Mesothelial cell of epicardium (in vitro differentiated cells): ENCODE results near the gene LRRC56. TPM values are rescaled to one million over a fixed set of nuclear protein-coding genes. Genes with fewer than 3 reads are reported as not detected.

ENCODE experiments used
- DNase-seq, 2 experiments: peaks; one replicate each; pipeline ENCODE4 v3.0.0; 2021; ENCODE audit warnings: low spot score in 2 of 2; ENCODE audit not compliant: unreplicated experiment in 2 of 2
- H3K27ac Mint-ChIP-seq: 2 replicates; pipeline ENCODE4 v1.8.0; 2021; ENCODE audit warnings: mixed read lengths
- H3K27me3 Mint-ChIP-seq: 2 replicates; pipeline ENCODE4 v1.8.0; 2021; ENCODE audit warnings: low read depth, mixed read lengths
- H3K36me3 Mint-ChIP-seq: 2 replicates; pipeline ENCODE4 v1.8.0; 2021; ENCODE audit warnings: mixed read lengths
- H3K4me1 Mint-ChIP-seq: 2 replicates; pipeline ENCODE4 v1.8.0; 2021; ENCODE audit warnings: mixed read lengths
- H3K4me3 Mint-ChIP-seq: 2 replicates; pipeline ENCODE4 v1.8.0; 2021; ENCODE audit warnings: mild to moderate bottlenecking, moderate library complexity, mixed read lengths
- H3K9me3 Mint-ChIP-seq: 2 replicates; pipeline ENCODE4 v1.8.0; 2021; ENCODE audit warnings: mixed read lengths
- CTCF ChIP-seq: fragments of 200-600 bp; sonication (generic); IDR thresholded peaks from one replicate; pipeline ENCODE4 v1.5.0; 2021; ENCODE audit warnings: antibody characterized with exemption; ENCODE audit not compliant: unreplicated experiment
- total RNA-seq: library from RNA; stranded (reverse); gene quantifications from 3 replicates; pipeline ENCODE4 v1.2.1, GENCODE V29; 2021

The LRRC56 gene
- total RNA-seq, 1 donor from 2014 or later, result 3.0 TPM

DNA sequence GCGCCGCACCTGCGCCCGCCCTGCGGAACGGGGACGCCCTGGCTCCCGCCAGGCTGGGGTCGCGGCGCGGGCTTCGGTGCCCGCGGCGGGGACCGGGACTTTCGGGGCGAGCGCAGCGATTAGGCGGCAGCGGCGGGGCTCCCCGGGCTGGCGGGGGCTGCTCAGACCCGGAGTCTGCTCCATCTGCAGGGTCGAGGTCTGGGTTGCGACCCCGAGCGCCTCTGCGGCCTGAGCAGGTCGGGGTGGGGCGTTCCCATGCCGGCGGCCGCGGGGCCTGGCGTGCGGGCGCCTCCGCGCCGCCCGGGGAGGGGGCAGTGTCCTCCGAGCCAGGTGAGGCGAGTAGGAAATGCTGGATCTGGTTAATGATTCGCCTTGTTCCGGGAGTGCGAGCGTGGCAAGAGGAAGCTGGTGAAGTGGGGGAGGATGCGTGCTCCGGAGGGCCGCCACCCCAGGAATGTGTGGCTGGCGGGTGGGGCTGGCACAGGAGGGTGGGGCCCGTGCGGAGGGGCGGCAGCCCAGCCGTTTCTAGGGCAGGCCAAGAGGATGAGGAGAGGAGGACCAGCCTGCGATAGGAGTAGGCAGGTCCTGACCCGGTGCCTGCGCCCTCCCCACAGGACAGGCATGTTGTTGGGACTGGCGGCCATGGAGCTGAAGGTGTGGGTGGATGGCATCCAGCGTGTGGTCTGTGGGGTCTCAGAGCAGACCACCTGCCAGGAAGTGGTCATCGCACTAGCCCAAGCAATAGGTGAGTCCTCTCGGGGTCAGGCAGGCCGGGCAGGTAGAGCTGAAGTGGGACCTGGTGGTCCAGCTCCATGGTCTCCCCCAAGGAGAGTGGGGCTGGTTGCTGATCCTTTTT, 24.0 kb downstream of the LRRC56 start:
- Mint-ChIP-seq H3K4me3 (peak overlapping the region; percentile 85), H3K27me3 (peaks cover 32% of the 10 kb centered on the region), H3K27ac (peak overlapping the region; percentile 91), H3K9me3 (no peaks in the 10 kb centered on the region), H3K36me3 (no peaks in the 10 kb centered on the region), H3K4me1 (peaks cover 28% of the 10 kb centered on the region)
- no peak for TF ChIP-seq CTCF
- no peak for DNase-seq

- H3K27ac Mint-ChIP-seq, result no peak overlapping the region
- DNase-seq, result no peak
- no peaks in the 10 kb centered on the region for H3K9me3 Mint-ChIP-seq
- H3K4me3 Mint-ChIP-seq, result peak overlapping the region; percentile 85
- H3K27me3 Mint-ChIP-seq, result peaks cover 24% of the 10 kb centered on the region
- peaks cover 34% of the 10 kb centered on the region for H3K4me1 Mint-ChIP-seq
- no peak for TF ChIP-seq CTCF
- H3K36me3 Mint-ChIP-seq, result no peaks in the 10 kb centered on the region
Observed at GRCh38 chr11:562046-562645, 24.8 kb downstream of the LRRC56 start.

- no peaks in the 10 kb centered on the region for H3K36me3 Mint-ChIP-seq
- H3K4me3 Mint-ChIP-seq, result no peak overlapping the region
- peak overlapping the region; percentile 78 for H3K27ac Mint-ChIP-seq
- TF ChIP-seq CTCF, result no peak
- no peaks in the 10 kb centered on the region for H3K9me3 Mint-ChIP-seq
- peaks cover 13% of the 10 kb centered on the region for H3K27me3 Mint-ChIP-seq
- DNase-seq, result no peak
- H3K4me1 Mint-ChIP-seq, result peaks cover 35% of the 10 kb centered on the region
Observed at GRCh38 chr11:563066-563811, 25.9 kb downstream of the LRRC56 start.

DNA sequence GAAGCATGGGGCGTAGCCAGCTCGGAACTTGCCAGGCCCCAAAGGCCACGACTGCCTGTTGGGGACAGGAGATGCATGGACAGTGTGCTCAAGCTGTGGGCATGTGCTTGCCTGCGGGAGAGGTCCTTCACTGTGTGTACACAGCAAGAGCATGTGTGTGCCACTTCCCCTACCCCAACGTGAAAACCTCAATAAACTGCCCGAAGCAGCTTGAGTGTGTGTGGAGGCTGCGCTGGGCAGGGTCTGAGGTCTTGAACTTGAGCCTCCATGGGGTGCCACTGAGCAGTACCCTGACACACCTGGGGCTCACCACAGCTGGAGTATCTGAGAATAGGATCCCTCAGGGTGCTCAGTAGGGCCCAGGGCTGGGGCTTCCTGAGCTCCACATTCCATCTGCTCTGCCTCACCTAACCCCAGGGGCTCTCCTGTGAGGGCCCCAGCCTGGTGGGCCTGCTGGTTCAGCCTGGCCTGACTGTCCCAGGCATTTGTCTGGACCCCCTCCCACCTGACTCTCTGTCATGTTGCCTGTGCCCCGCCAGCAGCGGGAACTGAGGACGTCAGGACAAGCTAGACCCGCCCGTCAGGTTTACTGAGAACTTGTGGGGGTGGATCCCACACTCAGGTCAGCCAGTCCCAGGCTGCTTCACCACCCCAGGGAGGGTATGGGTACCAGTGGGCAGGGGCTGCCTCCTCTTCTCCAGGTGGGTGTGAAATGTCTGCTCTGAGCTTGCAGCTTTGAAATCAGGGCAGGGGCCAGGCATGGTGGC, 26.7 kb downstream of the LRRC56 start:
- no peak for DNase-seq
- TF ChIP-seq CTCF, result no peak
- Mint-ChIP-seq H3K27me3 (peaks cover 7% of the 10 kb centered on the region), H3K4me3 (no peak overlapping the region), H3K4me1 (peaks cover 36% of the 10 kb centered on the region), H3K27ac (peak overlapping the region; percentile 78), H3K9me3 (no peaks in the 10 kb centered on the region), H3K36me3 (no peaks in the 10 kb centered on the region)

DNA sequence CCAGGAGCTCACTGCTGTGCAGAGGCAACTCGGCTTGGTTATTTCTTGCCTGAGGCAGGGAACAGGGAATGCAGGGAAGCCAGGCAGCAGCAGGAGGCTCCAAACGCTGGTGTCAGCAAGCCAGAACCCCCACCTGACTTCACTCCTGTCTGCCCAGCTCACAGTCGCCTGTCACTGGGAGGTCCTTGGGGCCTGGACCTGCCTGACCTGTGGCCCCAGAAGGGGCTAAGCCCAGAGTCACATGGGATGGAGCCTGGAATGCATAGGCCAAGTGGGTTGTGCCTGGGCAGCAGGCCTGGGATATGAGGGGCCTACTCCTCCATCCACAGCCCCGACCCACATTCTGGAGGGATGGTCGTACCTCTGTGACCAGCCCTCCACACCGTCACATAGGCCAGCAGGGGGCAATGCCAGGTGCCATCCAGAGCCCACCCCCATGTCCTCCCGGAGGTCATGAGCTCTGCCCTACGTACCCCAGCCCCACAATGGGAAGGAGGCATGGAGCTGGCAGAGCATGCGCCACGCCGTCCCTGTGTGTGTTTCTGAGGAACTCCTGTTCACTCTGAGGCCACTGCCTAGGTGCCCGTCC, 28.7 kb downstream of the LRRC56 start:
- H3K36me3 Mint-ChIP-seq, result no peaks in the 10 kb centered on the region
- TF ChIP-seq CTCF, result no peak
- no peaks in the 10 kb centered on the region for H3K27me3 Mint-ChIP-seq
- no peak overlapping the region for H3K4me3 Mint-ChIP-seq
- no peak for DNase-seq
- peak overlapping the region; percentile 16 for H3K27ac Mint-ChIP-seq
- H3K9me3 Mint-ChIP-seq, result no peaks in the 10 kb centered on the region
- peaks cover 38% of the 10 kb centered on the region for H3K4me1 Mint-ChIP-seq
